Measurements from ENCODE around the gene MRLN.
"Not testable (repeated sequence)": the region's sequence is repeated elsewhere in the genome, so short reads cannot be mapped to it uniquely, and the experiment has no call there.

GRCh38 chr10:59729167-59729566 lies 24.1 kb downstream of the MRLN start:
- TF ChIP-seq CTCF (IDR thresholded peaks at IDR 0.05 in 8 of 11, conservative IDR thresholded peaks at IDR 0.05 in 3 of 11); POLR2AphosphoS5 (IDR thresholded peaks at IDR 0.05): not testable (repeated sequence)
